ENCODE measurements around the gene GNG12. TPM values are rescaled to one million over a fixed set of nuclear protein-coding genes. Genes with fewer than 3 reads are reported as not detected.

GNG12 gene
- total RNA-seq, 1 donor from 2014 or later: 1.3 TPM

- H3K9me3 Mint-ChIP-seq (ENCODE audit: unreplicated experiment): no peaks in the 10 kb centered on the region
- H3K27me3 Mint-ChIP-seq (ENCODE audit: unreplicated experiment): no peaks in the 10 kb centered on the region
- no peak overlapping the region for H3K27ac Mint-ChIP-seq (ENCODE audit: unreplicated experiment)
- H3K36me3 Mint-ChIP-seq (ENCODE audit: unreplicated experiment): no peaks in the 10 kb centered on the region
- no peak for DNase-seq
- H3K4me1 Mint-ChIP-seq (ENCODE audit: low read depth, unreplicated experiment): no peaks in the 10 kb centered on the region
- H3K4me3 Mint-ChIP-seq (ENCODE audit: unreplicated experiment): no peak overlapping the region
- TF ChIP-seq CTCF (IDR thresholded peaks at IDR 0.05; ENCODE audit: partially characterized antibody, unreplicated experiment): no peak
Measured at GRCh38 chr1:67791261-67791660, 42.0 kb downstream of the GNG12 start.

- no peaks in the 10 kb centered on the region for H3K9me3 Mint-ChIP-seq (ENCODE audit: unreplicated experiment)
- TF ChIP-seq CTCF (IDR thresholded peaks at IDR 0.05; ENCODE audit: partially characterized antibody, unreplicated experiment): no peak
- no peak overlapping the region for H3K27ac Mint-ChIP-seq (ENCODE audit: unreplicated experiment)
- H3K27me3 Mint-ChIP-seq (ENCODE audit: unreplicated experiment): no peaks in the 10 kb centered on the region
- no peaks in the 10 kb centered on the region for H3K4me1 Mint-ChIP-seq (ENCODE audit: low read depth, unreplicated experiment)
- no peak for DNase-seq
- no peaks in the 10 kb centered on the region for H3K36me3 Mint-ChIP-seq (ENCODE audit: unreplicated experiment)
- H3K4me3 Mint-ChIP-seq (ENCODE audit: unreplicated experiment): no peak overlapping the region
Measured at GRCh38 chr1:67790201-67790692, 43.0 kb downstream of the GNG12 start.

- no peak for TF ChIP-seq CTCF (IDR thresholded peaks at IDR 0.05; ENCODE audit: partially characterized antibody, unreplicated experiment)
- Mint-ChIP-seq H3K27me3 (ENCODE audit: unreplicated experiment) (no peaks in the 10 kb centered on the region), H3K27ac (ENCODE audit: unreplicated experiment) (no peak overlapping the region), H3K4me1 (ENCODE audit: low read depth, unreplicated experiment) (no peaks in the 10 kb centered on the region), H3K36me3 (ENCODE audit: unreplicated experiment) (no peaks in the 10 kb centered on the region), H3K9me3 (ENCODE audit: unreplicated experiment) (no peaks in the 10 kb centered on the region), H3K4me3 (ENCODE audit: unreplicated experiment) (no peak overlapping the region)
- no peak for DNase-seq
Measured at GRCh38 chr1:67789551-67789950, 43.7 kb downstream of the GNG12 start.

- no peak for TF ChIP-seq CTCF (IDR thresholded peaks at IDR 0.05; ENCODE audit: partially characterized antibody, unreplicated experiment)
- Mint-ChIP-seq H3K36me3 (ENCODE audit: unreplicated experiment) (no peaks in the 10 kb centered on the region), H3K4me1 (ENCODE audit: low read depth, unreplicated experiment) (no peaks in the 10 kb centered on the region), H3K4me3 (ENCODE audit: unreplicated experiment) (no peak overlapping the region), H3K9me3 (ENCODE audit: unreplicated experiment) (no peaks in the 10 kb centered on the region), H3K27ac (ENCODE audit: unreplicated experiment) (no peak overlapping the region), H3K27me3 (ENCODE audit: unreplicated experiment) (no peaks in the 10 kb centered on the region)
- DNase-seq: no peak
Measured at GRCh38 chr1:67788904-67789303, 44.4 kb downstream of the GNG12 start.

GRCh38 chr1:67788238-67788790, 45.0 kb downstream of the GNG12 start:
- H3K27me3 Mint-ChIP-seq (ENCODE audit: unreplicated experiment): no peaks in the 10 kb centered on the region
- no peak for TF ChIP-seq CTCF (IDR thresholded peaks at IDR 0.05; ENCODE audit: partially characterized antibody, unreplicated experiment)
- DNase-seq: no peak
- no peaks in the 10 kb centered on the region for H3K36me3 Mint-ChIP-seq (ENCODE audit: unreplicated experiment)
- H3K27ac Mint-ChIP-seq (ENCODE audit: unreplicated experiment): no peak overlapping the region
- H3K9me3 Mint-ChIP-seq (ENCODE audit: unreplicated experiment): no peaks in the 10 kb centered on the region
- no peaks in the 10 kb centered on the region for H3K4me1 Mint-ChIP-seq (ENCODE audit: low read depth, unreplicated experiment)
- no peak overlapping the region for H3K4me3 Mint-ChIP-seq (ENCODE audit: unreplicated experiment)
